A549 (cell line): ENCODE results near the gene SMG1. TPM values are rescaled to one million over a fixed set of nuclear protein-coding genes. Genes with fewer than 3 reads are reported as not detected.

Experiments used
- ATOH8 ChIP-seq: fragments of 250-450 bp; sonication (Bioruptor Pico); IDR thresholded peaks from 2 replicates; pipeline ENCODE4 v1.5.0; 2020; ENCODE audit warnings: low read depth, mild to moderate bottlenecking, moderate library complexity
- BHLHE40 ChIP-seq: IDR thresholded peaks from 2 replicates; pipeline ENCODE4 v1.6.1; 2012; ENCODE audit warnings: low read depth, low read length, inconsistent platforms
- CBX8 ChIP-seq: fragments of 200-600 bp; sonication (generic); IDR thresholded peaks from 2 replicates; pipeline ENCODE4 v1.6.1; 2016
- CEBPB ChIP-seq, 2 experiments: fragments of >200 bp in 1 of 2; sonication (Bioruptor Twin) in 1 of 2; formaldehyde crosslinking in 1 of 2; IDR thresholded peaks; 2 replicates each; pipeline ENCODE4 v1.6.1; 2012 to 2016
- CHD2 ChIP-seq: fragments of 150-350 bp; IDR thresholded peaks from 2 replicates; pipeline ENCODE4 v1.6.1; 2014; ENCODE audit warnings: low read length; ENCODE audit not compliant: partially characterized antibody
- CTCF ChIP-seq: fragments of >200 bp; sonication (Bioruptor Twin); formaldehyde crosslinking; IDR thresholded peaks from 3 replicates; pipeline ENCODE4 v1.5.1; 2016
- E2F6 ChIP-seq: IDR thresholded peaks from 2 replicates; pipeline ENCODE4 v1.6.1; 2012; ENCODE audit warnings: low read depth, borderline replicate concordance
- EHF ChIP-seq: fragments of 250-450 bp; sonication (Bioruptor Pico); IDR thresholded peaks from 2 replicates; pipeline ENCODE4 v1.5.0; 2020; ENCODE audit warnings: mild to moderate bottlenecking
- ELK1 ChIP-seq: fragments of 150-350 bp; IDR thresholded peaks from 2 replicates; pipeline ENCODE4 v1.6.1; 2014; ENCODE audit warnings: low read depth, mild to moderate bottlenecking, low read length
- EP300 ChIP-seq, 2 experiments: fragments of >200 bp; sonication (Bioruptor Twin); formaldehyde crosslinking; IDR thresholded peaks; 2 replicates in 1 of 2; 3 replicates in 1 of 2; pipeline ENCODE4 v1.6.1; 2016 to 2017
- ESRRA ChIP-seq: fragments of 150-350 bp; IDR thresholded peaks from 2 replicates; pipeline ENCODE4 v1.6.1; 2014; ENCODE audit warnings: mild to moderate bottlenecking, low read length, borderline replicate concordance
- FOXS1 ChIP-seq: fragments of 250-450 bp; sonication (Bioruptor Pico); IDR thresholded peaks from 2 replicates; pipeline ENCODE4 v1.5.0; 2020; ENCODE audit warnings: mild to moderate bottlenecking, moderate library complexity
- HDAC2 ChIP-seq: fragments of 200-600 bp; sonication (generic); IDR thresholded peaks from 2 replicates; pipeline ENCODE4 v1.6.1; 2016
- HES2 ChIP-seq: fragments of >200 bp; sonication (Bioruptor Twin); formaldehyde crosslinking; IDR thresholded peaks from 2 replicates; pipeline ENCODE4 v1.6.1; 2016
- HMGXB4 ChIP-seq: fragments of 250-450 bp; sonication (Bioruptor Pico); IDR thresholded peaks from 2 replicates; pipeline ENCODE4 v1.5.0; 2021; ENCODE audit warnings: mild to moderate bottlenecking, moderate library complexity, borderline replicate concordance
- HOXB13 ChIP-seq: fragments of 250-450 bp; sonication (Bioruptor Pico); IDR thresholded peaks from 2 replicates; pipeline ENCODE4 v1.5.0; 2020; ENCODE audit warnings: low read depth, mild to moderate bottlenecking, moderate library complexity
- HOXB5 ChIP-seq: fragments of 250-450 bp; sonication (Bioruptor Pico); IDR thresholded peaks from 2 replicates; pipeline ENCODE4 v1.5.0; 2020; ENCODE audit warnings: mild to moderate bottlenecking, moderate library complexity
- JUN ChIP-seq, 2 experiments: fragments of >200 bp; sonication (Bioruptor Twin); formaldehyde crosslinking; IDR thresholded peaks; 2 replicates in 1 of 2; 3 replicates in 1 of 2; pipeline ENCODE4 v1.6.1; 2016 to 2017
- JUNB ChIP-seq: fragments of >200 bp; sonication (Bioruptor Twin); formaldehyde crosslinking; IDR thresholded peaks from 2 replicates; pipeline ENCODE4 v1.6.1; 2016
- KDM1A ChIP-seq: fragments of 200-600 bp; sonication (generic); IDR thresholded peaks from 2 replicates; pipeline ENCODE4 v1.6.1; 2016; ENCODE audit warnings: low read depth, mild to moderate bottlenecking
- KDM5A ChIP-seq: fragments of 200-600 bp; sonication (generic); IDR thresholded peaks from 2 replicates; pipeline ENCODE4 v1.6.1; 2016; ENCODE audit warnings: antibody characterized with exemption, mild to moderate bottlenecking
- MAFK ChIP-seq: fragments of 450-650 bp; IDR thresholded peaks from 2 replicates; pipeline ENCODE4 v1.6.1; 2014; ENCODE audit not compliant: partially characterized antibody
- MAX ChIP-seq: IDR thresholded peaks from 2 replicates; pipeline ENCODE4 v1.6.1; 2012
- NFE2L2 ChIP-seq: fragments of 150-350 bp; conservative IDR thresholded peaks from 2 replicates; pipeline ENCODE4 v1.6.1; 2014; ENCODE audit warnings: low read length
- NPAS2 ChIP-seq: fragments of 250-450 bp; sonication (Bioruptor Pico); IDR thresholded peaks from 2 replicates; pipeline ENCODE4 v1.8.0; 2022; ENCODE audit warnings: mild to moderate bottlenecking, moderate library complexity, borderline replicate concordance
- PHF8 ChIP-seq: fragments of 200-600 bp; sonication (generic); IDR thresholded peaks from 2 replicates; pipeline ENCODE4 v1.6.1; 2016; ENCODE audit warnings: low read depth, mild to moderate bottlenecking, antibody characterized with exemption, moderate library complexity, borderline replicate concordance
- POLR2A ChIP-seq: IDR thresholded peaks from 2 replicates; pipeline ENCODE4 v1.6.1; 2012; ENCODE audit warnings: mild to moderate bottlenecking, low read length
- POLR2AphosphoS2 ChIP-seq: conservative IDR thresholded peaks from 2 replicates; pipeline ENCODE4 v1.6.1; 2012; ENCODE audit warnings: low read length, improper control_type of control experiment, inconsistent platforms
- REST ChIP-seq: fragments of 200-600 bp; sonication (generic); IDR thresholded peaks from 2 replicates; pipeline ENCODE4 v1.6.1; 2016; ENCODE audit warnings: antibody characterized with exemption, mild to moderate bottlenecking, moderate library complexity
- SMC3 ChIP-seq: fragments of >200 bp; sonication (Bioruptor Twin); formaldehyde crosslinking; IDR thresholded peaks from 3 replicates; pipeline ENCODE4 v1.6.1; 2018; ENCODE audit warnings: inconsistent platforms
- TFCP2L1 ChIP-seq: fragments of 250-450 bp; sonication (Bioruptor Pico); IDR thresholded peaks from 2 replicates; pipeline ENCODE4 v1.5.0; 2021; ENCODE audit warnings: mild to moderate bottlenecking
- TP53 ChIP-seq: fragments of 250-450 bp; sonication (Bioruptor Pico); IDR thresholded peaks from 2 replicates; pipeline ENCODE4 v1.5.0; 2021; ENCODE audit warnings: mild to moderate bottlenecking, moderate library complexity
- ZNF302 ChIP-seq: fragments of 250-450 bp; sonication (Bioruptor Pico); IDR thresholded peaks from 2 replicates; pipeline ENCODE4 v1.9.0; 2021; ENCODE audit warnings: inconsistent platforms, mild to moderate bottlenecking, moderate library complexity
- polyA plus RNA-seq, 4 experiments: library from polyadenylated mRNA; depleted of rRNA in 3 of 4; stranded (reverse); fragments of >200 nt; fragmentation: RNase III in 1 of 4; extraction: RNeasy Plus Mini Kit Qiagen cat#74134 plus additional on column Dnase treatment in 1 of 4; gene quantifications; 2 replicates in 3 of 4; 3 replicates in 1 of 4; pipeline ENCODE4 v1.2.3, GENCODE V29; 2011 to 2017

SMG1 gene
- polyA plus RNA-seq, 2 of the 4 experiments (the other 2 are of a cell fraction), result 15.7 to 63.8 TPM

GRCh38 chr16:18801145-18801972 is 124.8 kb downstream of the SMG1 start, which contains the start of gene ARL6IP1 (continued):
- peak; percentile 87 for TF ChIP-seq CTCF
- no peak for TF ChIP-seq JUNB
- TF ChIP-seq JUN (IDR thresholded peaks at IDR 0.05), result peak; percentile 93 to 96
- 0 out of 2 replicates have a peak, but pooled peaks have one; percentile 39 for TF ChIP-seq KDM5A
- no peak for TF ChIP-seq EHF (CRISPR knock-in tag)
- TF ChIP-seq ESRRA, result no peak
- TF ChIP-seq POLR2AphosphoS2, result peak; percentile 72; the same call in 1 of the 2 replicates
- peak; percentile 100 for TF ChIP-seq PHF8
- TF ChIP-seq MAFK, result peak; percentile 65
- peak; percentile 43; the same call in 1 of the 2 replicates for TF ChIP-seq REST
- TF ChIP-seq NFE2L2, result no peak
- TF ChIP-seq CEBPB (IDR thresholded peaks at IDR 0.05), result no peak
- peak; percentile 72 for TF ChIP-seq MAX
- no peak for TF ChIP-seq NPAS2 (CRISPR knock-in tag)
- no peak for TF ChIP-seq BHLHE40
- peak; percentile 91 for TF ChIP-seq TP53 (CRISPR knock-in tag)
- no peak for TF ChIP-seq CBX8
- TF ChIP-seq POLR2A, result peak; percentile 100
- no peak for TF ChIP-seq ATOH8 (CRISPR knock-in tag)
- TF ChIP-seq ZNF302, result no peak
- TF ChIP-seq KDM1A, result no peak
- peak; percentile 52; the same call in 2 of the 3 replicates for TF ChIP-seq SMC3
- no peak for TF ChIP-seq HMGXB4
- no peak for TF ChIP-seq HDAC2
- TF ChIP-seq FOXS1 (CRISPR knock-in tag), result no peak
- peak; percentile 95; the same call in 1 of the 2 replicates for TF ChIP-seq TFCP2L1
- TF ChIP-seq CHD2, result no peak
- peak; percentile 75 for TF ChIP-seq E2F6
- TF ChIP-seq HOXB5, result no peak
- no peak for TF ChIP-seq ELK1
- TF ChIP-seq HES2, result no peak
- TF ChIP-seq EP300 (IDR thresholded peaks at IDR 0.05), result no peak
- no peak for TF ChIP-seq HOXB13 (CRISPR knock-in tag)
